HEK293 (cell line): ENCODE measurements around the gene FGFRL1.

Experiments used
- CTCF ChIA-PET: fragments of 350-600 bp; formaldehyde crosslinking; extraction: SDS; loops from one replicate; lab custom pipeline; 2021; ENCODE audit warnings: antibody characterized with exemption; lab: Yijun Ruan, JAX
- POLR2A ChIA-PET: fragments of 300-600 bp; formaldehyde crosslinking; extraction: SDS; loops from one replicate; lab custom pipeline; 2020; ENCODE audit warnings: antibody characterized with exemption, inconsistent platforms; lab: Yijun Ruan, JAX
- H3K27ac ChIP-seq: fragments of 200-500 bp; sonication (Bioruptor generic); 2 replicates; pipeline ENCODE4 v1.5.1; 2014; ENCODE audit warnings: low read depth, low read length, control low read depth, inconsistent platforms; ENCODE audit errors: extremely low read depth
- H3K36me3 ChIP-seq, 2 experiments: fragments of 200-500 bp in 1 of 2; sonication (Bioruptor generic) in 1 of 2; 1 replicate in 1 of 2; 2 replicates in 1 of 2; pipeline ENCODE4 v1.5.1; 2014 to 2017; ENCODE audit warnings: inconsistent platforms in 2 of 2, low read length in 2 of 2; ENCODE audit not compliant: control insufficient read depth in 2 of 2, insufficient read depth in 1 of 2
- H3K4me1 ChIP-seq: fragments of 200-500 bp; sonication (Bioruptor generic); 2 replicates; pipeline ENCODE4 v1.5.1; 2014; ENCODE audit warnings: mild to moderate bottlenecking, low read length, inconsistent platforms; ENCODE audit not compliant: control insufficient read depth, insufficient read depth
- H3K4me3 ChIP-seq: 2 replicates; pipeline ENCODE4 v1.5.1; 2011; ENCODE audit warnings: low read depth, mild to moderate bottlenecking, control low read depth, low read length, moderate library complexity
- H3K9me3 ChIP-seq: fragments of 200-500 bp; sonication (Bioruptor generic); 2 replicates; pipeline ENCODE4 v1.5.1; 2014; ENCODE audit warnings: low read depth, low read length, inconsistent platforms; ENCODE audit not compliant: control insufficient read depth, insufficient read depth
- AEBP2 ChIP-seq: fragments of 450-650 bp; formaldehyde crosslinking; IDR thresholded peaks from 2 replicates; pipeline ENCODE4 v1.5.1; 2016; ENCODE audit warnings: missing biosample characterization, missing genetic modification characterization, borderline replicate concordance
- EGR2 ChIP-seq: fragments of 450-650 bp; formaldehyde crosslinking; IDR thresholded peaks from 2 replicates; pipeline ENCODE4 v1.5.1; 2016; ENCODE audit warnings: low read depth, missing biosample characterization, missing genetic modification characterization
- GLIS1 ChIP-seq: fragments of 450-650 bp; formaldehyde crosslinking; IDR thresholded peaks from 2 replicates; pipeline ENCODE4 v1.5.1; 2016; ENCODE audit warnings: missing biosample characterization, missing genetic modification characterization
- GLIS2 ChIP-seq: fragments of 450-650 bp; formaldehyde crosslinking; IDR thresholded peaks from 2 replicates; pipeline ENCODE4 v1.5.1; 2016; ENCODE audit warnings: missing biosample characterization, missing genetic modification characterization
- KLF1 ChIP-seq: fragments of 450-650 bp; formaldehyde crosslinking; IDR thresholded peaks from 2 replicates; pipeline ENCODE4 v1.5.1; 2016; ENCODE audit warnings: missing biosample characterization, missing genetic modification characterization
- KLF10 ChIP-seq: fragments of 450-650 bp; IDR thresholded peaks from 2 replicates; pipeline ENCODE4 v1.5.1; 2018; ENCODE audit warnings: missing biosample characterization, mild to moderate bottlenecking, missing genetic modification characterization
- KLF16 ChIP-seq: fragments of 450-650 bp; formaldehyde crosslinking; IDR thresholded peaks from 2 replicates; pipeline ENCODE4 v1.5.1; 2017; ENCODE audit warnings: missing biosample characterization, missing genetic modification characterization
- PATZ1 ChIP-seq: fragments of 450-650 bp; formaldehyde crosslinking; IDR thresholded peaks from 2 replicates; pipeline ENCODE4 v1.5.1; 2016; ENCODE audit warnings: missing biosample characterization, missing genetic modification characterization
- TRIM28 ChIP-seq: IDR thresholded peaks from 2 replicates; pipeline ENCODE4 v1.6.1; 2011; ENCODE audit warnings: low read length, control low read depth, borderline replicate concordance
- ZBTB11 ChIP-seq: fragments of 450-650 bp; formaldehyde crosslinking; conservative IDR thresholded peaks from 2 replicates; pipeline ENCODE4 v1.5.1; 2016; ENCODE audit warnings: low read depth, missing biosample characterization, missing genetic modification characterization
- ZBTB20 ChIP-seq: fragments of 450-650 bp; formaldehyde crosslinking; IDR thresholded peaks from 2 replicates; pipeline ENCODE4 v1.5.1; 2016; ENCODE audit warnings: missing biosample characterization, missing genetic modification characterization
- ZBTB8A ChIP-seq: fragments of 450-650 bp; formaldehyde crosslinking; IDR thresholded peaks from 2 replicates; pipeline ENCODE4 v1.5.1; 2016; ENCODE audit warnings: missing biosample characterization, missing genetic modification characterization
- ZIC2 ChIP-seq: fragments of 450-650 bp; formaldehyde crosslinking; IDR thresholded peaks from 2 replicates; pipeline ENCODE4 v1.5.1; 2016; ENCODE audit warnings: missing biosample characterization, missing genetic modification characterization
- ZNF148 ChIP-seq: fragments of 450-650 bp; formaldehyde crosslinking; IDR thresholded peaks from 2 replicates; pipeline ENCODE4 v1.5.0; 2017; ENCODE audit warnings: missing biosample characterization, missing genetic modification characterization, borderline replicate concordance
- ZNF26 ChIP-seq: fragments of 450-650 bp; formaldehyde crosslinking; IDR thresholded peaks from 2 replicates; pipeline ENCODE4 v1.5.1; 2016; ENCODE audit warnings: missing biosample characterization, missing genetic modification characterization
- ZNF280D ChIP-seq: fragments of 450-650 bp; formaldehyde crosslinking; IDR thresholded peaks from 2 replicates; pipeline ENCODE4 v1.5.1; 2016; ENCODE audit warnings: missing biosample characterization, missing genetic modification characterization
- ZNF704 ChIP-seq: fragments of 450-650 bp; formaldehyde crosslinking; IDR thresholded peaks from 2 replicates; pipeline ENCODE4 v1.5.1; 2016; ENCODE audit warnings: missing biosample characterization, missing genetic modification characterization

The FGFRL1 gene

GRCh38 chr4:972651-973424 is 38.6 kb upstream of the FGFRL1 start (continued):
- TF ChIP-seq AEBP2 (tag by site-specific recombination), result no peak
- peak; percentile 74 for TF ChIP-seq GLIS2 (tag by site-specific recombination)
- TF ChIP-seq ZIC2, result peak; percentile 41
- TF ChIP-seq ZBTB20 (tag by site-specific recombination), result peak; percentile 85; the same call in 1 of the 2 replicates
- no peak for TF ChIP-seq TRIM28
- peak; percentile 48; the same call in 1 of the 2 replicates for TF ChIP-seq ZBTB11
- TF ChIP-seq ZBTB8A (tag by site-specific recombination), result peak; percentile 42; the same call in 1 of the 2 replicates
- peak; percentile 73 for TF ChIP-seq EGR2 (tag by site-specific recombination)
- peak; percentile 40; the same call in 1 of the 2 replicates for TF ChIP-seq GLIS1 (tag by site-specific recombination)
- TF ChIP-seq PATZ1, result 0 out of 2 replicates have a peak, but pooled peaks have one; percentile 16
- TF ChIP-seq KLF1 (tag by site-specific recombination), result peak; percentile 64
- TF ChIP-seq KLF16, result no peak
- TF ChIP-seq, all 188 proteins: peak for 17

- Histone ChIP-seq H3K36me3 (no peaks in the 10 kb centered on the region), H3K9me3 (no peaks in the 10 kb centered on the region), H3K4me1 (no peaks in the 10 kb centered on the region), H3K4me3 (peak within 1 kb of the TSS; percentile 65), H3K27ac (no peak within 1 kb of the TSS; the same call in 1 of the 2 replicates)
- ChIA-PET CTCF (interaction anchor here (1.2 kb wide), 1 partner anchor 14 kb away, joined by 5 read pairs; the partner anchor contains the start of gene IDUA), POLR2A (no interaction called here)
- no peak for TF ChIP-seq ZNF26 (tag by site-specific recombination)
- no peak for TF ChIP-seq ZNF148 (tag by site-specific recombination)
- TF ChIP-seq KLF10 (tag by site-specific recombination), result no peak
- no peak for TF ChIP-seq ZNF280D (tag by site-specific recombination)
- no peak for TF ChIP-seq ZNF704 (tag by site-specific recombination)
Observed at GRCh38 chr4:973431-974397, 37.7 kb upstream of the FGFRL1 start, which contains the start of gene DGKQ. DGKQ (minus strand) TSS chr4:973569; CDS start chr4:973482, 87 bp downstream.
